Progenitor cell of endocrine pancreas (in vitro differentiated cells): ENCODE results near the gene E2F3. TPM values are rescaled to one million over a fixed set of nuclear protein-coding genes. Genes with fewer than 3 reads are reported as not detected.

ENCODE experiments used
- DNase-seq: peaks from one replicate; pipeline ENCODE4 v3.0.0; 2021; ENCODE audit warnings: low spot score; ENCODE audit not compliant: unreplicated experiment
- H3K27ac Mint-ChIP-seq: 2 replicates; pipeline ENCODE4 v1.8.0; 2021; ENCODE audit warnings: mild to moderate bottlenecking, moderate library complexity, mixed read lengths
- H3K27me3 Mint-ChIP-seq: 2 replicates; pipeline ENCODE4 v1.8.0; 2021; ENCODE audit warnings: mixed read lengths
- H3K36me3 Mint-ChIP-seq: 2 replicates; pipeline ENCODE4 v1.8.0; 2022; ENCODE audit warnings: mixed read lengths; ENCODE audit not compliant: insufficient read depth
- H3K4me1 Mint-ChIP-seq: 2 replicates; pipeline ENCODE4 v1.8.0; 2021; ENCODE audit warnings: low read depth, mixed read lengths
- H3K4me3 Mint-ChIP-seq: 2 replicates; pipeline ENCODE4 v1.8.0; 2021; ENCODE audit warnings: low read depth, mild to moderate bottlenecking, moderate library complexity, mixed read lengths
- H3K9me3 Mint-ChIP-seq: 2 replicates; pipeline ENCODE4 v1.8.0; 2021; ENCODE audit warnings: low read depth, mixed read lengths
- CTCF ChIP-seq: fragments of 200-600 bp; sonication (generic); IDR thresholded peaks from one replicate; pipeline ENCODE4 v1.5.0; 2021; ENCODE audit warnings: antibody characterized with exemption, mild to moderate bottlenecking; ENCODE audit not compliant: unreplicated experiment
- total RNA-seq: library from RNA; stranded (reverse); gene quantifications from 2 replicates; pipeline ENCODE4 v1.2.1, GENCODE V29; 2021

The E2F3 gene
- total RNA-seq, 1 donor from 2014 or later: 32.5 TPM

- no peak for TF ChIP-seq CTCF
- Mint-ChIP-seq H3K9me3 (no peaks in the 10 kb centered on the region), H3K36me3 (peaks cover 19% of the 10 kb centered on the region), H3K27me3 (no peaks in the 10 kb centered on the region), H3K4me1 (no peaks in the 10 kb centered on the region), H3K4me3 (no peak overlapping the region), H3K27ac (no peak overlapping the region)
- no peak for DNase-seq
Measured at GRCh38 chr6:20481281-20481680, 79.6 kb downstream of the E2F3 start.

- Mint-ChIP-seq H3K4me3 (no peak overlapping the region), H3K36me3 (peaks cover 35% of the 10 kb centered on the region), H3K4me1 (no peaks in the 10 kb centered on the region), H3K27me3 (no peaks in the 10 kb centered on the region), H3K27ac (no peak overlapping the region), H3K9me3 (no peaks in the 10 kb centered on the region)
- TF ChIP-seq CTCF: no peak
- no peak for DNase-seq
Measured at GRCh38 chr6:20483887-20484497, 82.3 kb downstream of the E2F3 start.

- Mint-ChIP-seq H3K9me3 (no peaks in the 10 kb centered on the region), H3K27me3 (no peaks in the 10 kb centered on the region), H3K36me3 (peaks cover 41% of the 10 kb centered on the region), H3K4me3 (no peak overlapping the region), H3K4me1 (no peaks in the 10 kb centered on the region), H3K27ac (no peak overlapping the region)
- no peak for DNase-seq
- no peak for TF ChIP-seq CTCF
Measured at GRCh38 chr6:20486641-20487040, 85.0 kb downstream of the E2F3 start.

- Mint-ChIP-seq H3K27ac (no peak overlapping the region), H3K36me3 (peaks cover 41% of the 10 kb centered on the region), H3K4me3 (no peak overlapping the region), H3K27me3 (no peaks in the 10 kb centered on the region), H3K9me3 (no peaks in the 10 kb centered on the region), H3K4me1 (no peaks in the 10 kb centered on the region)
- TF ChIP-seq CTCF: no peak
- no peak for DNase-seq
Measured at GRCh38 chr6:20487669-20488375, 86.1 kb downstream of the E2F3 start.

- H3K4me3 Mint-ChIP-seq: no peak overlapping the region
- no peaks in the 10 kb centered on the region for H3K9me3 Mint-ChIP-seq
- no peak overlapping the region for H3K27ac Mint-ChIP-seq
- H3K36me3 Mint-ChIP-seq: peaks cover 38% of the 10 kb centered on the region
- H3K4me1 Mint-ChIP-seq: no peaks in the 10 kb centered on the region
- DNase-seq: no peak
- no peak for TF ChIP-seq CTCF
- no peaks in the 10 kb centered on the region for H3K27me3 Mint-ChIP-seq
Measured at GRCh38 chr6:20490591-20490990, 88.9 kb downstream of the E2F3 start.
